ENCODE data around the gene SIGLEC5.
"Not testable (repeated sequence)": the region's sequence is repeated elsewhere in the genome, so short reads cannot be mapped to it uniquely, and the experiment has no call there.

The SIGLEC5 gene, protein sequence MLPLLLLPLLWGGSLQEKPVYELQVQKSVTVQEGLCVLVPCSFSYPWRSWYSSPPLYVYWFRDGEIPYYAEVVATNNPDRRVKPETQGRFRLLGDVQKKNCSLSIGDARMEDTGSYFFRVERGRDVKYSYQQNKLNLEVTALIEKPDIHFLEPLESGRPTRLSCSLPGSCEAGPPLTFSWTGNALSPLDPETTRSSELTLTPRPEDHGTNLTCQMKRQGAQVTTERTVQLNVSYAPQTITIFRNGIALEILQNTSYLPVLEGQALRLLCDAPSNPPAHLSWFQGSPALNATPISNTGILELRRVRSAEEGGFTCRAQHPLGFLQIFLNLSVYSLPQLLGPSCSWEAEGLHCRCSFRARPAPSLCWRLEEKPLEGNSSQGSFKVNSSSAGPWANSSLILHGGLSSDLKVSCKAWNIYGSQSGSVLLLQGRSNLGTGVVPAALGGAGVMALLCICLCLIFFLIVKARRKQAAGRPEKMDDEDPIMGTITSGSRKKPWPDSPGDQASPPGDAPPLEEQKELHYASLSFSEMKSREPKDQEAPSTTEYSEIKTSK

DNA sequence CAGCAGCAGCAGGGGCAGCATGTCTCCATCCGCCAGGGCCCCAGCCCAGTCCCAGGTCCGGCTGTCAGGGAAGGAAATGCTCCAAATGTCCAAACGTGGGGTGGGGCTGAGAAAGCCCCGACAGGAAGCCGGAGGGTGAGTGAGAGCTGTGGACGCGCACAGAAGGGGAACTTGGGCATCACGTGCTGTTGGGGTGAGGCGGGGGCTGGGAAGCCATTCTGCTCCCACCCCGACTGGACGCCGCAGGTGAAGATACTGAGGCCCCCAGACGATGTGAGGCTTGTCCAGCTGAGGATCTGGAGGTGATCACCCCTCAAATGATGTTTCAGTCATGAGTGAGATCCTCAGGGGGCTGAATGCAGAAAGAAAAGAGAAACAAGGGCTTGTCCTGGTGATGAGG lies at the start of gene SIGLEC5:
Gene SIGLEC5 (minus strand): TSS at position 87 of the 400 bp plus-strand sequence. CDS start 66 bp downstream, at position 21.
- DNase-seq (ENCODE audit: low read depth in 2 of 3, low spot score in 1 of 3), result not testable (repeated sequence)

DNA sequence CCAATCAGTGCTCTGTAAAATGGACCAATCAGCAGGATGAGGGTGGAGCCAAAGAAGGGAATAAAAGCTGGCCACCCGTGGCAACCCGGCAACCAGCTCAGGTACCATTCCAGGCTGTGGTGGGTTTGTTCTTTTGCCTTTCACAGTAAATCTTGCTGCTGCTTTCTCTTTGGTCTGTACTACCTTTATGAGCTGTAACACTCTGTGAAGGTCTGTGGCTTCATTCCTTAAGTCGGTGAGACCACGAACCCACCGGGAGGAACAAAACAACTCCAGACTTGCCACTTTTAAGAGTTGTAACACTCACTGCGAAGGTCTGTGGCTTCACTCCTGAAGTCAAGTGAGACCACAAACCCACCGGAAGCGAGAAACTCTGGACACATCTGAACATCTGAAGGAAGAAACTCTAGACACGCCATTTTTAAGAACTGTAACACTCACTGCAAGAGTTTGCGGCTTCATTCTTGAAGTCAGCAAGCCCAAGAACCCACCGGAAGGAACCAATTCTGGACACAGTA lies 46.4 kb upstream of the SIGLEC5 start:
- no peak for DNase-seq (ENCODE audit: low read depth in 2 of 3, low spot score in 1 of 3)

DNA sequence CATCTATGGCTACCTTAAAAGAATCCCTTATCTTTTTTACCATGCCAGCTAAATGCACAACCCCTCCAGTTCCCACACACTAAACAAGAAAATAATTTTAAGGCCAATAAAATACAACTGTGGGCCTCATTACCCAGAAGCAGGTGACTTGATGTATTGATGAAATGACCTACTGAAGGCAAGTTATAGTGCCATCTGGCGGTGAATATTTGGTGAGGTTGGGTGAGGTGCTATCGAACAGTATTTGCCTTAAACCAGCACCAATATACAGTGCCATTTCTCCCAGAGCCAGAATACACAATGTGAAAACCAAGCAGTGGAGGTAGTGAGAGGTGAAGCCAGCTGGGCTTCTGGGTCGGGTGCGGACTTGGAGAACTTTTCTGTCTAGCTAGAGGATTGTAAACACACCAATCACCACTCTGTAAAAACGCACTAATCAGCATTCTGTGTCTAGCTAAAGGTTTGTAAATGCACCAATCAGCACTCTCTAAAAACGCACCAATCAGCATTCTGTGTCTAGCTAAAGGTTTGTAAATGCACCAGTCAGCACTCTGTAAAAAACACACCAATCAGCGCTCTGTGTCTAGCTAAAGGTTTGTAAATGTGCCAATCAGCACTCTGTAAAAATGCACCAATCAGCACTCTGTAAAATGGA lies 45.8 kb upstream of the SIGLEC5 start:
- not testable (repeated sequence) for DNase-seq (ENCODE audit: low read depth in 2 of 3, low spot score in 1 of 3)

DNA sequence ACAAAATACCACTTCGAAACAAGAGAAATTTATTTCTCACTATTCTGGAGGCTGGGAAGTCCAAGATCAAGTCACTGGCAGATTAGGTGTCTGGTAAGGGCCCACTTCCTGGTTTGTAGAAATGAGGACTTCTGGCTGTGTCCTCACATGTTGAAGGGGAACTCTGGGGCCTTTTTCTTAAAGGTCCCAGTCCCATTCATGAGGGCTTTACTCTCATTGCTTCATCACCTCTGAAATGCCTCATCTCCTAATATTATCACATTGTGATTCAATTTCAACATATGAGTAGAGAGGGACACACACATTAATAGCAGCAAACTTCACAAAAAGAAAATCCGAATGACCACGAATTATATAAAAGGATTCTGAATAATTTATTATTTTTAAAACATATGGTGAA lies 38.0 kb upstream of the SIGLEC5 start:
- DNase-seq (ENCODE audit: low read depth in 2 of 3, low spot score in 1 of 3), result no peak

DNA sequence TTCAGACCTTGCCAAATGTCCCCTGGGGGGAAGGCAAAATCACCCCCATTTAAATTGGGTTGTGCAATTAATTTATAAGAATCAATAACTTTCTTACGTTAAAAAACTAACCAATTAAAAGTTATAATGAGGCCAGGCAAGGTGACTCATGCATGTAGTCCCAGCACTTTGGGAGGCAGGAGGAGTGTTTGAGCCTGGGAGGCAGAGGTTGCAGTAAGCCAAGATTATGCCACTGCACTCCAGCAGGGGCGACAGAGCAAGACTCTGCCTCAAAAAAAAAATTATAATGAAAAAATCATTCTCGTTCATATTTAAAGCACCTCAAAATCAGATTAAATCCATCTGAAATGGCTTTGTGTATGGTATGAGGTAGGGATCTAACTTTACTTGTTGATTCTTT lies 34.8 kb upstream of the SIGLEC5 start:
- DNase-seq (ENCODE audit: low read depth in 2 of 3, low spot score in 1 of 3), result no peak

DNA sequence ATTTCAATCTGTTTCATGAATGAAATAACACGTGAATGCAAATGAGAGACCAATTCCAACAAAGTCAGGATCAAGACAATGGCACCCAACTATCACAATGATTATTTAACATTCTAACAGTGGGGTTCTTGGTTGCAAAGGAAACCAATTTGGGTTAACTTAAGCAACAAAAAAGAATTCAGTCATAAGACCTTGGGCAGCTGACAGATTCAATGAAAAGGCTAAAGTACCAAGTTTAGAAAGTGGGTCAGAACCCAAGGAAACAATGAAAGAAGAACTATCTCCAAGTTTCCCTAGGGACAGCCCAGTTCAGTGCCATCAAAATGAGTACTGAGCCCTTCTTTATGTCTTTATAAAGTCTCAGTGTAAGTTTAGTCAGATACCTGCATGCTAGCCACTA lies 33.9 kb upstream of the SIGLEC5 start:
- no peak for DNase-seq (ENCODE audit: low read depth in 2 of 3, low spot score in 1 of 3)

DNA sequence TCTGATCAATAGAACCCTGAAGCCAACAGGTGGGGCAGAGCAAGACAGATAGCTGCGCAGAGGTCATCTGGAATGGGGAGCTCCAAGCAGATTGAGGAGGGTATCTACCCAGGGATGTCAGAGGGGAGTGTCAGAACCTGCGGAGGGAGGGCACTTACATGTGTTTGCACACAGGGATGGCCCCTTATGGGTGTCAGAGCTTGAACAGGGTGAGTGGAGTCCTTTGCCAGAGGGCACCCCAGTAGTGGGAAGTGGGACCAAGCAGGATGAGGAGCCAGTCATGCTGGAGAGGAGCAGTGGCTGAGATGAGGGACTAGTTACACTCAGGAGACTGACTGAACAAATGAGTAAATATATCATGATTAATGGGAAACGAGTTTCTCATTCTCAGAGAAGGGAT lies 33.4 kb upstream of the SIGLEC5 start:
- no peak for DNase-seq (ENCODE audit: low read depth in 2 of 3, low spot score in 1 of 3)

DNA sequence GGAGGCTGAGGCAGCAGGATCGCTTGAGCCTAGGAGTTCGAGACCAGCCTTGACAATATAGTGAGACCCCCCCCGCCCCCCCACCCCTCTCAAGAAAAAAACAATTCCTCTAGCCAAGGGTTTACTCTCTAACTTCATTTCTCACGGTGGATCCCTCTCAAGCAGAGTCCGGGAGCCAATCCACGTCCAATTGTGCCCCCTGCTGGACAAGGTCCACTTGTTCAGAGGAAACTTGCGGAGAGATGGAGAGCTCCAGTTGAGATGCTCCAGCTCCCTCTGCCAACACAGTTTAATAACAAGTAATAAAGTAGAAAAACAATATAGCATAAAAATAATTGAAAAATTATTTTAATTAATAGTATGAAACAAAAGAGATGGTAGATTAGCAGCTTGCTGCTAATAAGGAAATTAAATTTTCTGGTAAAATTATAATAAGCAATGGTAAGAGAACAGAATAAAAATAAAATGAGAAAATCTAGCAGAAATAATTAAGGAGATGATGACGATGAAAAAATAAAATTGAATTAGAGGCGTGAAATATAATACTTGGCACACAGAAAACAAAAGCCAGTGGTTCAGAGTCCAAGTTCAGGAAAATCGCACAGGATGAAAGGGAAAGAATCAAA lies 30.9 kb upstream of the SIGLEC5 start:
- peak; percentile 42 to 74 (median 53) for DNase-seq (ENCODE audit: low read depth in 2 of 3, low spot score in 1 of 3)

DNA sequence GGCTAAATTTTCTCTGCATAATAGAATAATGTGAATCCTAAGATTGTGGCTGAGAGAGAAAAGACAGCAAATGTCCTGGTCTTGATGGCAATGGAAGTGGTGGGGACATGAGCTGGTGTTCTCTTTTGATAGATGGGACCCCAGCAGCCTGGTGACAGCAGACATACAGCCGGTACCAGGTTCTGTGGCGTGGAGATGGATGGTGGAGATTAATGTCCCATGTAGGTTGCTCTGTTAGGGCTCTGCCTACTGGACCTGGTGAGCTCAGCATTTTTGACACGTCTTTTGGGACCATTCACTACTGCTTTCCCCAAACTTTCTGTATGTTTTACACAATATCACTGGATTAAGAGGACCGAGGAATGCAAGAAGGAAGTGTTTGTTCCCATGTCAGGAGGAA lies 24.6 kb upstream of the SIGLEC5 start:
- DNase-seq (ENCODE audit: low read depth in 2 of 3, low spot score in 1 of 3), result no peak

DNA sequence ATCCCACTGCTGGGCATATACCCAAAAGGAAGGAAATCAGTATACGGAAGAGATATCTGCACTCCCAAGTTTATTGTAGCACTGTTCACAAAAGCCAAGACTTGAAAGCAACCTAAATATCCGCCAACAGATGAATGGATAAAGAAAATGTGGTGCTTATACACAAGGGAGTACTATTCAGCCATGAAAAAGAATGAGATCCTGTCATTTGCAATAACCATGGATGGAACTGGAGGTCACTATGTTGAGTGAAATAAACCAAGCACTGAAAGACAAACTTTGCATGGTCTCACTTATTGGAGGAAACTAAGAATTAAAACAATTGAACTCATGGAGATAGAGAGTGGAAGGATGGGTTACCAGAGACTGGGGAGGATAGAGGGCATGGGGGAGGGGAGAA lies 23.0 kb upstream of the SIGLEC5 start:
- DNase-seq (ENCODE audit: low read depth in 2 of 3, low spot score in 1 of 3), result no peak

DNA sequence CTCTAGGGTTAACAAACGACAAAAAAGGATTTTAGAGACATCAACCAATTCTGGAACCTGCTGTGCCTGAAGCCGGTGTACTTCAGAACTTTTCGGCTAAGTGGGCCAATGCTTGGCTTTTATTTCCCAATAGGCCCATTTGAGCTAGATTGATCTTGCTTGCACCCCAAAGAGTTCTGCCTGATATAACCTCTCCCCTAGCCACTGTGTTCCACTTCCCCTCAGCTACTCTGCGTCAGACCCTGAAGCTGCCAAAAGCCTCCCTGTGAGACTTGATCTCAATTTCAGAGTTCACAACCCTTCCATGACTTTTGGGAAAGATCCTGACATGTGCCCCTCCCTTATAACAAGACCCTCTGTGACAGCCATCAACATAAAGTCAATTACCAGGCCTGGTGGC lies 22.1 kb upstream of the SIGLEC5 start:
- no peak for DNase-seq (ENCODE audit: low read depth in 2 of 3, low spot score in 1 of 3)

DNA sequence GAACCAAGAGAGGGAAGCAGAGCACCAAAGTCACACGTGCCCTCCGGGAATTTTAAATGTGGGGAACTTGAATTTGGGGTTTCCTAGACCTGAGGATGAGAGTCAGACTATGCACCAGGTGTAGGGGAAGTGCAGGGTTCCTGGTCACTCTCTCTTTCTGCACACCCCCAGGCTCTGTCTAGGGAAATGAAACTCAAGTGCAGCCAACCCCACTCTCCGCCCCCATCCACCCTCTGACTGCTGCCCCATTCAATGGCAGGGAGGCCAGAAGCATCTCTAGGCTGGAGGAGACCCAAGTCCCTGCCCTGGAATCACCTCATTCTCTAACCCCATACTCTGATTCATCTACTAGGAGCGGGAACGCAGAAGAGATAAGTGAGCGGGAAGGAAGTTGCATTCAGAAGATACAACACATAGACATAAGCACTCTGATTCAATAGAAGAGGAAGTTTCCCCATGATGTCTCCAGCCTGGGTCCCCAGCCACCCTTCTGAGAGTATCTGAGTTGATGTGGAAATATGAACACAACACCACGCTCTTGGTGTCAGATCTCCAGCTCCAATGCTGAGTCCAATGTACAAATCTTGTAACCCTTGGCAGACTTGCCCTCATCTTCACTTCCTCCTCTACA lies 21.1 kb upstream of the SIGLEC5 start:
- no peak for DNase-seq (ENCODE audit: low read depth in 2 of 3, low spot score in 1 of 3)

DNA sequence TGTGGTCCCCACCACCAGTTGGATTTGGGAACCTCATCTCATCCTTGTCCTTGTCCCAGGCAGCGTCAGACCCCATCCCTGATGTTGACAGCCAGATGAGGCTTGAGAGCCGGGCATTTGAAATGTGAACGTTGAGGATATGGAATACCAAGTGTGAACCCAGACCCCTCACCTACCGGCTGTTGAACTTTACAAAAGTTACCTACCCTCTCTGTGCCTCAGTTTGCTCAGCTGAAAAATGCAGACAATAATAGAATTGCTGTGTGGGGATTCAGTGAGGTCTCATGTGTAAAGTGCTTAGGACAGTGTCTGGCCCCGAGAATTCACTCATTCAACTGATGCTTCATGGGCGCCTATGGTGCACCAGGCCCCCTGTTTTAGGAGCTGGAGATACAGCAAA lies 17.1 kb upstream of the SIGLEC5 start:
- DNase-seq (ENCODE audit: low read depth in 2 of 3, low spot score in 1 of 3), result no peak

DNA sequence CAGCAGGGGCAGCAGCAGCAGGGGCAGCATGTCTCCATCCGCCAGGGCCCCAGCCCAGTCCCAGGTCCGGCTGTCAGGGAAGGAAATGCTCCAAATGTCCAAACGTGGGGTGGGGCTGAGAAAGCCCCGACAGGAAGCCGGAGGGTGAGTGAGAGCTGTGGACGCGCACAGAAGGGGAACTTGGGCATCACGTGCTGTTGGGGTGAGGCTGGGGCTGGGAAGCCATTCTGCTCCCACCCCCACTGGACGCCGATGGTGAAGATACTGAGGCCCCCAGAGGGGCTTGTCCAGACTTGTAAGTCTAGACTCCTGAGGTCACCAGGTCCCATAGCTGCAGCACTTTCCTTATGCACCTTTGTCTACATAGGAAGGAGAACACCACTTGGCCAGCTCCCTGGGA lies 16.5 kb upstream of the SIGLEC5 start, which contains the start of gene SIGLEC14:
Gene SIGLEC14 (minus strand): TSS at position 96 of the 400 bp plus-strand sequence. CDS start 66 bp downstream, at position 30.
- DNase-seq (ENCODE audit: low read depth in 2 of 3, low spot score in 1 of 3), result not testable (repeated sequence)

DNA sequence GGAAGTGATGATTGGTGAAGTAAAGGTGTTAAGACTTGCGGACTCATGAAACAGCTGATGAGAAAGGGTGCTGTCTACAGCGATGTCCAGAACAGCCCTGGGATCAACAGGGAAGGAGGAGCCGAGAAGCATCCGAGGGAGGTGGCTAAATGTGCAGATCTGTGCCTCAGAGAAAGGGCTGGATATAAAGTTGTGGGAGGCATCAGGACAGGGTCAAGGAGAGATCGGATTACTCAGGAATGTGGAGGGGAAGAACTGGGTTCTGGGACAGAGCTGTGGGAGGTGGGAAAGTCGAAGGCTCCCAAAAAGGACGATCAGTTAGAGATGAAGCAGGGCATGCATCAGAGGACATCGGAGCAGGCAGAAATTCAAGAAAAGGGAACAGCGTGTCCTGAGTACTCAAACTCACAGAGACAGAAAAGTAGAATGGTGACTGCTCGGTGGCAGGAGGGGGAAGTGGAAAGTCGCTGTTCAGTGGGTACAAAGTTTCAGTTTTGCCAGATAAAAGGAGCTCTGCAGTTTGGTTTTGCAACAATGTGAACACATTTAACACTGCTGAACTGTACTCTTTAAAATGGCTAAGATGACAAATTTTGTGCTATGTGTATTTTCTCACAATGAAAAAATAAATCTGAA lies 14.6 kb upstream of the SIGLEC5 start:
- DNase-seq (ENCODE audit: low read depth in 2 of 3, low spot score in 1 of 3), result no peak

DNA sequence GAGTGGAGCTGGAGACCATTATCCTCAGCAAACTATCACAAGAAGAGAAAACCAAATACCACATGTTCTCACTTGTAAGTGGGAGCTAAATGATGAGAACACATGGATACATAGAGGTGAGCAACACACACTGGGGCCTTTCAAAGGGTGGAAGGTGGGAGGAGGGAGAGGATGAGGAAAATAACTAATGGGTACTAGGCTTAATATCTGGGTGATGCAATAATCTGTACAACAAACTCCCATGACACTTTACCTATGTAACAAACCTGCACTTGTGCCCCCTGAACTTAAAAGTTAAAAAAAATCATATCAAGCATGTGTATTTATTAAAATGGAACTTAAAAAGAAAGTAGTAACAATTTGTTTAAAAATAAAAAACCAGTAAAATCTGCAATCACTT lies 11.4 kb upstream of the SIGLEC5 start:
- DNase-seq (ENCODE audit: low read depth in 2 of 3, low spot score in 1 of 3), result no peak

DNA sequence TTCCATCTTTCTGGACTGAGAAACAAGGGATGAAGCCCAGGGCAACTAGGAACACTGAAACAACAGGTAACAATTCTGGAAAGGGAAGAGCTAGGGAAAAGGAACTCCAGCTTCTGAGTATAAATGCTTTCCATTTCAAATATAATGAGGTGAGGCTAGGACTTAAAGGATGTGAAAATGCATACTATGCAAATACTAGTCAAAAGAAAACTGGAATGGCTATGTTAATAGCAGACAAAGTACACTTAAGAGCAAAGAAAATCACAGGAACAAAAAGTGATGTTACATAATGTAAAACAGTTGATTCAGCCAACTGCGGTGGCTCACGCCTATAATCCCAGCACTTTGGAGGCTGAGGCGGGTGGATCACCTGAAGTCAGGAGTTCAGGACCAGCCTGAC lies 10.2 kb upstream of the SIGLEC5 start:
- DNase-seq (ENCODE audit: low read depth in 2 of 3, low spot score in 1 of 3), result no peak

DNA sequence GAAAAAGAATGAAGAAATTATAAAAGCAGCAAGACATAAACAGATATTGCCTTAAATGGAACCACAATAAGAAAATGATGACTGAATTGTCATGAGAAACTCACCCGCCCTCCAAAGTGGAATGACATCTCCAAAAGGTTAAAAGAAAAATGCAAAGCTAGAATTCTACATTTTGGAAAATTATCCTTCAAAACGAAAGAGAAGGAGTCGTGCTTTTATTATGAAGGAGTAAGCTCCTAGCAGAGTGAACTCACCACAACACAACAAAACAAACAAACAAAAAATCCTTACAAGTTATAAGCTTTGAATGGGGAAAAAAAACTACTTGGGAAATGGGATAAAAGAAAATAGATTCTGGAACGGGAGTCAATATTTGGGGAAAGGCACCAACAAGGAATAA lies 9.7 kb upstream of the SIGLEC5 start:
- no peak for DNase-seq (ENCODE audit: low read depth in 2 of 3, low spot score in 1 of 3)

DNA sequence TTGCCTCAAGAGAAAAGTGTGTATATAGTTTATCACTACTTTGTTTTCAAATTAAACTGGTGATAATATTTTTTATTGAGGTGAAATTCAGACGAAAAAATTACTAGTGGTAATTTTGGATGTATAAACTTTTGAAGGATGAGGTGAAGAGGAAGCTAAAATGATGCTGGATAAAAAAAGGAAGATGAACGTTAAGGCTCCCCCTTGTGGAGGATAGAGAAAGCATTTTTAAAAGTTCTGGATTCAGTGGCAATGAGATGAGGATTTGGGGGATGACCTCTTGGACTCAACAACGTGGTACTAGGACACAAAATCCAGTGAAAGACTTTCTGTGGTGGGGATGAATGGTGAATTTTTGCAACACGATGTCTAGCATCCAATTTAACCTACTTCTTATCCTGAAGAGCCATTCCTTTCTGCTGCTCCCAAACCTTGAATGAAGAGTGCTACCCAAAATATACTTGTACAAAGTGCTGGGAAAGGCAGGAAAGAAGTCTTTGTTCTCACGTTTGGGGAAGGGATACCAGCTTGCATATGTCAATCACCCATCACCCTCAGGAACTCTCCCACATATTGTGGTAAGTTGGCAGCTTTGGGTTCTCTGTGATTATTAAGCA lies 7.3 kb upstream of the SIGLEC5 start:
- no peak for DNase-seq (ENCODE audit: low read depth in 2 of 3, low spot score in 1 of 3)

DNA sequence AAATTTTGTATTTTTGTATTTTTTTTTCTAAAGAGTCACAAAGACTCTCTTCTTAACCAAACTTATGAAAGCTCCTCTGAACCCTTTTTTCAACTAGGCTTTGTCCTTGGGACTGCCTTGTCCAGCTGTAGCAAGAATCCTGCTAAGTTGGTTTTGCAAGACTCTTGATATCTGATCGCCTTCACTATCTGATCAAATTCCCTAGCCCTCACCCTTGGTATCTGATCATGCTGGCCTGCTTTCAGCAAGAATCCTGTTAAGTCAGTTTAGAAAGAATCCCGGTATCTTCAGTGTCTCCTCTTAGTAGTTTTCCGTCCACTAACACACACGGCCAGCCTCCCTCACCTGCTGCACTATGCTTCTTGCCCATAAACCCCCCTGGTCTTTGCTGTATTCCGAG lies 1.9 kb upstream of the SIGLEC5 start:
- DNase-seq (ENCODE audit: low read depth in 2 of 3, low spot score in 1 of 3), result no peak

Measured in stimulated activated CD4-positive, alpha-beta T cell treated with anti-CD3 and anti-CD28 coated beads, Interleukin-12 subunit alpha, Interleukin-12 subunit beta, amount 100 ng/mL, for 48 hours (primary cell).